Osteocyte (in vitro differentiated cells): Measurements from ENCODE around the gene LCN6. TPM values are rescaled to one million over a fixed set of nuclear protein-coding genes. Genes with fewer than 3 reads are reported as not detected.

Experiments used
- DNase-seq: peaks from one replicate; pipeline ENCODE4 v3.0.0; 2021; ENCODE audit warnings: mixed read lengths; ENCODE audit not compliant: unreplicated experiment; ENCODE audit errors: extremely low spot score
- H3K27ac Mint-ChIP-seq: one replicate; pipeline ENCODE4 v1.8.0; 2021; ENCODE audit warnings: mild to moderate bottlenecking, mixed read lengths; ENCODE audit not compliant: unreplicated experiment
- H3K27me3 Mint-ChIP-seq: one replicate; pipeline ENCODE4 v1.8.0; 2021; ENCODE audit warnings: mixed read lengths; ENCODE audit not compliant: unreplicated experiment
- H3K36me3 Mint-ChIP-seq: one replicate; pipeline ENCODE4 v1.8.0; 2021; ENCODE audit warnings: mixed read lengths; ENCODE audit not compliant: unreplicated experiment
- H3K4me1 Mint-ChIP-seq: one replicate; pipeline ENCODE4 v1.8.0; 2021; ENCODE audit warnings: mixed read lengths; ENCODE audit not compliant: unreplicated experiment
- H3K4me3 Mint-ChIP-seq: one replicate; pipeline ENCODE4 v1.8.0; 2021; ENCODE audit warnings: mild to moderate bottlenecking, moderate library complexity, mixed read lengths; ENCODE audit not compliant: unreplicated experiment
- H3K9me3 Mint-ChIP-seq: one replicate; pipeline ENCODE4 v1.8.0; 2021; ENCODE audit warnings: mixed read lengths; ENCODE audit not compliant: unreplicated experiment
- total RNA-seq: library from RNA; stranded (reverse); gene quantifications from 2 replicates; pipeline ENCODE4 v1.2.1, GENCODE V29; 2021
- TF ChIP-seq, protein P1 (sequence below): fragments of 200-600 bp; sonication (generic); IDR thresholded peaks from 2 replicates; pipeline ENCODE4 v1.5.0; 2021; ENCODE audit warnings: antibody characterized with exemption, mild to moderate bottlenecking, moderate library complexity

LCN6 gene
- total RNA-seq, 1 donor from 2014 or later, result not detected

DNA sequence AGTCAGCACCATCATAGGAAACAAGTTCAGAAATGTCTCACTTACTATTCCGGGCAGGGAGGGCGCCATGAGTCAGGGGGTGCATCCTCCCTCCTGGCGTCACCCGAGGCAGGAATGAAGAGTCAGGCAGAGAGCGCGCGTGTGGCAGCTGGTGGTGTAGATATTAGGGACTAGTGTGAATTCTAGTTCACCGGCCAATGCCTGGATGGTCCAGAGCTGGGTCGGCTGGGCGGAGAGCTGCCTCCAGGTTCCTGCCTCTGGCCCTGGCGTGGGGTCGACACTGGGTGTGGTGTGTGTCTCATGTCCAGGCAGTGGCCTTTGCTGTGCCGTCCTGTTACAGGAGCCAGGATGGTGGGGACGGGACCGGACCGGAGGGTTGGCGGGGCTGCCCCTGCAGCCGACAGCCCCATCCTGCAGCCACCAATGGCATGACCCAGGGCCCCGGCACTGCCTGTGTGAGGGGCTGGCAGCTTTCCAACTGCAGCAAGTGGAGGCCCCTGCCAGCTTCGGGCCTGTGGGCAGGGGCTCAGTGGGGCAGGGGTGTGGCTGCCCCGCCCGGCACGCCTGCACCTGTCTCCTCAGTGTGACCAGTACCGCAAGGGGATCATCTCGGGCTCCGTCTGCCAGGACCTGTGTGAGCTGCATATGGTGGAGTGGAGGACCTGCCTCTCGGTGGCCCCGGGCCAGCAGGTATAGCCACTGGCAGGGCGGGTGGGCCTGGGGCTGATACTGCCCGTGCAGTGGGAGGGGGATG lies 26.8 kb downstream of the LCN6 start:
- H3K9me3 Mint-ChIP-seq, result no peaks in the 10 kb centered on the region
- no peak for DNase-seq
- peaks cover 29% of the 10 kb centered on the region for H3K4me1 Mint-ChIP-seq
- peak overlapping the region; percentile 6 for H3K27ac Mint-ChIP-seq
- TF ChIP-seq, protein P1, sequence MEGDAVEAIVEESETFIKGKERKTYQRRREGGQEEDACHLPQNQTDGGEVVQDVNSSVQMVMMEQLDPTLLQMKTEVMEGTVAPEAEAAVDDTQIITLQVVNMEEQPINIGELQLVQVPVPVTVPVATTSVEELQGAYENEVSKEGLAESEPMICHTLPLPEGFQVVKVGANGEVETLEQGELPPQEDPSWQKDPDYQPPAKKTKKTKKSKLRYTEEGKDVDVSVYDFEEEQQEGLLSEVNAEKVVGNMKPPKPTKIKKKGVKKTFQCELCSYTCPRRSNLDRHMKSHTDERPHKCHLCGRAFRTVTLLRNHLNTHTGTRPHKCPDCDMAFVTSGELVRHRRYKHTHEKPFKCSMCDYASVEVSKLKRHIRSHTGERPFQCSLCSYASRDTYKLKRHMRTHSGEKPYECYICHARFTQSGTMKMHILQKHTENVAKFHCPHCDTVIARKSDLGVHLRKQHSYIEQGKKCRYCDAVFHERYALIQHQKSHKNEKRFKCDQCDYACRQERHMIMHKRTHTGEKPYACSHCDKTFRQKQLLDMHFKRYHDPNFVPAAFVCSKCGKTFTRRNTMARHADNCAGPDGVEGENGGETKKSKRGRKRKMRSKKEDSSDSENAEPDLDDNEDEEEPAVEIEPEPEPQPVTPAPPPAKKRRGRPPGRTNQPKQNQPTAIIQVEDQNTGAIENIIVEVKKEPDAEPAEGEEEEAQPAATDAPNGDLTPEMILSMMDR, result no peak
- H3K4me3 Mint-ChIP-seq, result no peak overlapping the region
- peaks cover 15% of the 10 kb centered on the region for H3K36me3 Mint-ChIP-seq
- H3K27me3 Mint-ChIP-seq, result no peaks in the 10 kb centered on the region

DNA sequence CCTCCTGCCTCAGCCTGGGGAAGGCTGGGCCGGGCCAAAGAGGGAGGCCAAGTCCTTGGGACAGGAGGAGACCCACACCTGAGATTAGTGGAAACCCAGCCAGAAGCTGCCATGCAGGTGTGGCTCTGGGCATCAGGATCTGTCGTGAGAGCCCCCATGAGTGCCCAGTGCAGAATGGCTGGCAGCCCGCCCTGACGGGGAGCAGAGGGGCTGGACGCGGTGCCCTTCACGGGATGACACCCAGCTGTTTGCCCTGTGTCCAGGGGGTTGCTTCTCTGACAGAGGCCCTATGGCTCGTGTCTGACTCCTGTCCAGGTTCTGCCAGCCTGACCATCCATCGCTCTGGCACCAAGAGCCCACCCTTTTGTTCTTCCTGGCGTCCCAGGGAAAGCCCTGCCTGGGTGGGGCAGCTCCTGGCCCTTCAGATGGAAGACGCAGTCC lies 27.4 kb downstream of the LCN6 start:
- Mint-ChIP-seq H3K27me3 (no peaks in the 10 kb centered on the region), H3K4me3 (no peak overlapping the region), H3K36me3 (peaks cover 12% of the 10 kb centered on the region), H3K9me3 (no peaks in the 10 kb centered on the region), H3K27ac (peak overlapping the region; percentile 6), H3K4me1 (peaks cover 23% of the 10 kb centered on the region)
- no peak for DNase-seq
- TF ChIP-seq, protein P1, result no peak

DNA sequence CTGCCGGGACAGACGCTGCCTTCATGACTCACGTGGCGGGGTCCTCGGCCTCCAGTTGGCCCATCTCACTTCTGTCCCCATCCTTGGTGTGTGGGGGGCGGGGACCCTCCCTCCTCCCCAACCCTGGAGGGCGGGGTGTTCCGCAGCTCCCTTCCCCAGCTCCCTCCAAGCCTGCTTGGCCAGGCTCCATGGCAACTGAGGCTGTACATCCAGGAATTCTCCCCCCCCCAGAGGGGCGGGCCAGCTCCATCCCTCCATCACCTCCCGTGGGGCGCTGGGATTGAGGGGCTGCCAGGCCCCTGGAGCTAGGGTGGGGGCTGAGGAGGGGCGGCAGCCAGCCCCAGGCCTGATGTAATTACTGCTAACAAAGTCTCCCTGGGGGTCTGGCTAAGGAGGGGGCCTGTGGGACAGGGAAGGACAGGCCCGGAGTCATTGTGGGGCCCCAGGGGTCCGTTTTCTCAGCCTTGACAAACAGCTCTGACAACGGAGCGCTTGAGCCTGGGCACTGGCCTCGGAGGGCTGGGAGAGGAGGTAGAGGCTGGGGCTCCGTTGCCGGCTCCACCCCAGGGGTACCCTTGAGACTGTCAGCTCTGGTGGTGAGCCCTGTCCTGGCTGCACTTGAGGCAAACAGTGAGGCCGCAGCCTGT lies 28.0 kb downstream of the LCN6 start:
- Mint-ChIP-seq H3K36me3 (peaks cover 12% of the 10 kb centered on the region), H3K4me1 (peaks cover 17% of the 10 kb centered on the region), H3K27me3 (no peaks in the 10 kb centered on the region), H3K9me3 (no peaks in the 10 kb centered on the region), H3K4me3 (no peak overlapping the region), H3K27ac (peak overlapping the region; percentile 27)
- no peak for DNase-seq
- TF ChIP-seq, protein P1, result no peak

DNA sequence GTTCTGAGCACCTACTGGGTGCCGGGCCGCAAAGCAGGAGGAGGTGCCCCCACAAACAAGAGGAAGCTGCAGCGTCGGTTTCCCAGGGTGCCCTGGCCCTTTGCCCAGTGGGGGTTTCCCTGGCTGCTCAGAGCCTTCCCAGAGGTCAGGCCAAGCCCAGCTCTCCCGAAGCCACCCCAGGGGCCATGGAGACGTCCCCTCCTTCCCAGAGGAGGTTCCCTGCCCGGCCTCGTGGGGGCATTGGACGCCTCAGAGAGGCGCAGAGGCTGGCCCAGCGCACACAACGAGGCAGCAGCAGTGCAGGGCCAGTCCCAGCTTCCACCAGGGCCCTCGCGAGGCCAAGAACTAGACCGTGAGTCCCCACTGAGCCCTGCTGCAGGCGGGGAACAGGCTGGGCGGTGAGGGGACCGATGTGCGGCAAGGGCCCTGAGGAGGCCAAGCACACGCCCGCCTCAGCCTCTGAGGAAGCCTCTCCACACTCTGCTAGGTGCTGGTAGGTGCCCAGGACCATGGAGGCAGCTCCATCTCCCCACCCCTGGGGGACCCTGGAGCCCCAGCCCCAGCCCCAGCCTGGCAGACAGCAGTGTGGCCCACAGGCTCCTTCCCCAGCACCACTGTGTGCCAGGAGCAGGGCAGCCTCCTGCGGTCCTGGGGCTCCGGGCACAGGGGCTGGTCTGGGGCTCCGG lies 29.0 kb downstream of the LCN6 start:
- no peak for DNase-seq
- no peaks in the 10 kb centered on the region for H3K9me3 Mint-ChIP-seq
- H3K4me1 Mint-ChIP-seq, result peaks cover 19% of the 10 kb centered on the region
- H3K27me3 Mint-ChIP-seq, result no peaks in the 10 kb centered on the region
- TF ChIP-seq, protein P1, result no peak
- H3K4me3 Mint-ChIP-seq, result no peak overlapping the region
- H3K27ac Mint-ChIP-seq, result no peak overlapping the region
- H3K36me3 Mint-ChIP-seq, result peaks cover 8% of the 10 kb centered on the region
